CD14-positive monocyte (primary cell): ENCODE measurements around the gene SPAG9. TPM values are rescaled to one million over a fixed set of nuclear protein-coding genes. Genes with fewer than 3 reads are reported as not detected.

Source experiments
- DNase-seq, 3 donors: peaks; one replicate each; pipeline ENCODE4 v3.0.0-alpha.2; 2011 to 2022
- H2AFZ ChIP-seq: 2 replicates; pipeline ENCODE4 v1.6.0; 2012; ENCODE audit warnings: mild to moderate bottlenecking, low read depth, low read length, inconsistent platforms; ENCODE audit not compliant: insufficient read depth, poor library complexity, severe bottlenecking
- H3K27ac ChIP-seq, 2 donors: 1 replicate in 1 of 2; 2 replicates in 1 of 2; pipeline ENCODE4 v1.5.1; 2012 to 2013; ENCODE audit warnings: low read length in 2 of 2, control low read depth in 1 of 2, inconsistent platforms in 1 of 2, low read depth in 1 of 2, mild to moderate bottlenecking in 1 of 2
- H3K27me3 ChIP-seq, 2 donors: one replicate each; pipeline versions ENCODE4 v1.6.0 to v1.6.1; 2011 to 2013; ENCODE audit warnings: low read length in 2 of 2; ENCODE audit not compliant: control insufficient read depth in 2 of 2, insufficient read depth in 2 of 2
- H3K36me3 ChIP-seq, 2 donors: replicated peaks in 1 of 2; 1 replicate in 1 of 2; 2 replicates in 1 of 2; pipeline versions ENCODE4 v1.5.1 to v1.6.1; 2012 to 2013; ENCODE audit warnings: low read length in 2 of 2, control low read depth in 1 of 2, inconsistent platforms in 1 of 2, mild to moderate bottlenecking in 1 of 2; ENCODE audit not compliant: insufficient read depth in 2 of 2, control insufficient read depth in 1 of 2
- H3K4me1 ChIP-seq, 2 donors: 1 replicate in 1 of 2; 2 replicates in 1 of 2; pipeline versions ENCODE4 v1.5.1 to v1.6.1; 2012 to 2013; ENCODE audit warnings: low read length in 2 of 2, control low read depth in 1 of 2, inconsistent platforms in 1 of 2, mild to moderate bottlenecking in 1 of 2, moderate library complexity in 1 of 2; ENCODE audit not compliant: insufficient read depth in 2 of 2, control insufficient read depth in 1 of 2
- H3K4me2 ChIP-seq: replicated peaks from 2 replicates; pipeline ENCODE3; 2012; ENCODE audit warnings: low read length, moderate library complexity, mild to moderate bottlenecking; ENCODE audit not compliant: poor library complexity, severe bottlenecking; ENCODE audit errors: extremely low read depth
- H3K4me3 ChIP-seq, 3 experiments: fragments of 200-600 bp in 1 of 3; sonication (generic) in 1 of 3; replicated peaks in 1 of 3; 1 replicate in 2 of 3; 2 replicates in 1 of 3; pipeline ENCODE4 v1.5.1; 2011 to 2013; ENCODE audit warnings: low read length in 3 of 3, mild to moderate bottlenecking in 3 of 3, control low read depth in 2 of 3, low read depth in 2 of 3, inconsistent platforms in 1 of 3, moderate library complexity in 1 of 3
- H3K79me2 ChIP-seq: 2 replicates; pipeline ENCODE4 v1.6.0; 2012; ENCODE audit warnings: mild to moderate bottlenecking, control low read depth, inconsistent platforms, low read length, moderate library complexity; ENCODE audit not compliant: insufficient read depth
- H3K9ac ChIP-seq: 2 replicates; pipeline ENCODE4 v1.6.0; 2017; ENCODE audit warnings: low read length, mild to moderate bottlenecking; ENCODE audit not compliant: insufficient read depth, poor library complexity, severe bottlenecking
- H3K9me3 ChIP-seq, 2 donors: replicated peaks in 1 of 2; 1 replicate in 1 of 2; 2 replicates in 1 of 2; pipeline versions ENCODE4 v1.5.1 to v1.6.1; 2012 to 2013; ENCODE audit warnings: low read length in 2 of 2, control low read depth in 1 of 2; ENCODE audit not compliant: control insufficient read depth in 1 of 2, insufficient read depth in 1 of 2
- H4K20me1 ChIP-seq: 2 replicates; pipeline ENCODE4 v1.6.0; 2012; ENCODE audit warnings: mild to moderate bottlenecking, low read length, control low read depth, moderate library complexity; ENCODE audit not compliant: insufficient read depth
- H3K27ac Mint-ChIP-seq, 7 donors: one replicate each; pipeline ENCODE4 v1.8.0; 2020; ENCODE audit warnings: mild to moderate bottlenecking in 7 of 7, mixed read lengths in 7 of 7, moderate library complexity in 6 of 7, inconsistent platforms in 2 of 7
- H3K27me3 Mint-ChIP-seq, 3 donors: one replicate each; pipeline ENCODE4 v1.8.0; 2021 to 2022; ENCODE audit warnings: low read depth in 3 of 3, mild to moderate bottlenecking in 3 of 3, mixed read lengths in 3 of 3, moderate library complexity in 3 of 3, inconsistent platforms in 1 of 3
- H3K36me3 Mint-ChIP-seq, 2 donors: one replicate each; pipeline ENCODE4 v1.8.0; 2020; ENCODE audit warnings: mixed read lengths in 2 of 2, inconsistent platforms in 1 of 2, mild to moderate bottlenecking in 1 of 2
- H3K4me1 Mint-ChIP-seq: one replicate; pipeline ENCODE4 v1.8.0; 2020; ENCODE audit warnings: mild to moderate bottlenecking, mixed read lengths
- H3K4me3 Mint-ChIP-seq, 2 donors: one replicate each; pipeline ENCODE4 v1.8.0; 2020; ENCODE audit warnings: mild to moderate bottlenecking in 2 of 2, mixed read lengths in 2 of 2, moderate library complexity in 1 of 2
- H3K9me3 Mint-ChIP-seq, 7 donors: one replicate each; pipeline ENCODE4 v1.8.0; 2020 to 2022; ENCODE audit warnings: mixed read lengths in 7 of 7, mild to moderate bottlenecking in 6 of 7, moderate library complexity in 6 of 7, inconsistent platforms in 2 of 7
- WGBS: methylation state at CpG from one replicate; pipeline ENCODE4 v1.1.5; 2013; ENCODE audit warnings: missing lambda C conversion rate; ENCODE audit not compliant: insufficient coverage; 5-methylcytosine and 5-hydroxymethylcytosine counted together
- intact Hi-C, 2 donors: fragments of 100-400 bp; cut with micrococcal nuclease; formaldehyde crosslinking; loops; one replicate each; pipeline versions ENCODE4 v1.15.0 to v1.15.1; 2023
- polyA plus RNA-seq, 3 donors: library from polyadenylated mRNA; depleted of rRNA in 1 of 3; unstranded in 2 of 3; stranded (reverse) in 1 of 3; fragments of 300-500 nt in 2 of 3; fragments of >200 nt in 1 of 3; fragmentation: Illumina TruSeq in 2 of 3; gene quantifications; 1 replicate in 2 of 3; 2 replicates in 1 of 3; pipeline ENCODE4 v1.2.3, GENCODE V29; 2012 to 2021
- TF ChIP-seq, protein P1 (sequence below): fragments of 200-600 bp; IDR thresholded peaks from one replicate; pipeline ENCODE4 v1.8.0; 2022; ENCODE audit warnings: antibody characterized with exemption, mild to moderate bottlenecking

Gene SPAG9
- polyA plus RNA-seq, 3 donors = 4.9 to 33.1 (median 8.5) TPM

DNA sequence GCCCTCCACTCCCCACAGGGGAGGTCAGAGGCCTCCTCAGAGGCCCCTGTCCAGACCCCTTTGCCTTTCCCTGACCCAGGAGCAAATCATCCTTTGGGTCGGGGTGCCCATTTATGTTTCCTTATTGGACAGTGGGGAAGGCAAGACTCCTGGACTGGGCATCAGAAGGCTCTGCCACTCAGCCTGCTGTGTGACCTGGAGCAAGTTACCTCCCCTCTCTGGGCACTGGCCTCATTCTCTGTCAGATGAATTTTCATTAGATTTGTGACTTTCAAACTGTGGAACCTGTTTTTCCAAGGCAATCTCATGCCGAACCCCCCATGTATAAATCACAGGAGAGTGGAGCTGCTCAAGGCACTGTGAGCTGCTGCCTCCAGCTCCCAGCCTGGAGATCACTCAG is 207.5 kb downstream of the SPAG9 start:
- Histone ChIP-seq H3K36me3 (no peaks in the 10 kb centered on the region), H3K4me1 (peaks cover 47 to 52% of the 10 kb centered on the region in 2 donors), H3K27me3 (no peaks in the 10 kb centered on the region), H3K4me3 (no peak overlapping the region), H3K9ac (no peak overlapping the region), H3K4me2 (no peak overlapping the region), H4K20me1 (no peaks in the 10 kb centered on the region), H2AFZ (no peak overlapping the region), H3K27ac (no peak overlapping the region), H3K79me2 (no peaks in the 10 kb centered on the region), H3K9me3 (no peaks in the 10 kb centered on the region)
- WGBS = 100% methylated on average over 1 of the region's 2 CpGs
- intact Hi-C loops = loop anchor here in 1 of 2 donors (10.0 kb wide), 1 partner anchor 48 kb away; the partner anchor contains the start of gene TOB1
- Mint-ChIP-seq H3K4me1 (peaks cover 56% of the 10 kb centered on the region), H3K4me3 (no peak overlapping the region), H3K27ac (peak overlapping the region in 1 of 7 donors; percentile 25), H3K36me3 (peaks cover 4% of the 10 kb centered on the region in 2 donors), H3K9me3 (peaks cover 0 to 2% (median 0%) of the 10 kb centered on the region in 7 donors), H3K27me3 (peaks cover 0 to 3% (median 2%) of the 10 kb centered on the region in 3 donors)
- TF ChIP-seq, protein P1, sequence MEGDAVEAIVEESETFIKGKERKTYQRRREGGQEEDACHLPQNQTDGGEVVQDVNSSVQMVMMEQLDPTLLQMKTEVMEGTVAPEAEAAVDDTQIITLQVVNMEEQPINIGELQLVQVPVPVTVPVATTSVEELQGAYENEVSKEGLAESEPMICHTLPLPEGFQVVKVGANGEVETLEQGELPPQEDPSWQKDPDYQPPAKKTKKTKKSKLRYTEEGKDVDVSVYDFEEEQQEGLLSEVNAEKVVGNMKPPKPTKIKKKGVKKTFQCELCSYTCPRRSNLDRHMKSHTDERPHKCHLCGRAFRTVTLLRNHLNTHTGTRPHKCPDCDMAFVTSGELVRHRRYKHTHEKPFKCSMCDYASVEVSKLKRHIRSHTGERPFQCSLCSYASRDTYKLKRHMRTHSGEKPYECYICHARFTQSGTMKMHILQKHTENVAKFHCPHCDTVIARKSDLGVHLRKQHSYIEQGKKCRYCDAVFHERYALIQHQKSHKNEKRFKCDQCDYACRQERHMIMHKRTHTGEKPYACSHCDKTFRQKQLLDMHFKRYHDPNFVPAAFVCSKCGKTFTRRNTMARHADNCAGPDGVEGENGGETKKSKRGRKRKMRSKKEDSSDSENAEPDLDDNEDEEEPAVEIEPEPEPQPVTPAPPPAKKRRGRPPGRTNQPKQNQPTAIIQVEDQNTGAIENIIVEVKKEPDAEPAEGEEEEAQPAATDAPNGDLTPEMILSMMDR = no peak
- DNase-seq = no peak

Other genes with a start within 250 kb of the SPAG9 start
- gene NME1, start 32.7 kb upstream of the SPAG9 start, polyA plus RNA-seq = 10 to 100 TPM; 14.8 to 51.4 (median 20.8) TPM
- gene NME2, start 45.5 kb upstream of the SPAG9 start, polyA plus RNA-seq = 100 to 1,000 TPM; 240 to 307 (median 259) TPM
- 10 to 100 TPM in 2 of 3 donors, 1 to 10 TPM in 1; 5.9 to 11.3 (median 10.0) TPM for gene MBTD1, start 139.2 kb upstream of the SPAG9 start, polyA plus RNA-seq
- 10 to 100 TPM; 13.0 to 31.9 (median 31.6) TPM for gene UTP18, start 139.7 kb upstream of the SPAG9 start, polyA plus RNA-seq